Testis (tissue), 3 donors: ENCODE measurements around the gene C6orf132. TPM values are rescaled to one million over a fixed set of nuclear protein-coding genes. Genes with fewer than 3 reads are reported as not detected.

Source experiments
- DNase-seq: peaks from one replicate; pipeline ENCODE4 v3.0.0-alpha.2; 2019
- H3K27ac ChIP-seq, 2 donors: fragments of 200-600 bp; sonication (generic); one replicate each; pipeline ENCODE4 v1.5.1; 2019
- H3K27me3 ChIP-seq: fragments of 200-600 bp; sonication (generic); one replicate; pipeline ENCODE4 v1.5.1; 2019
- H3K36me3 ChIP-seq: fragments of 200-600 bp; sonication (generic); one replicate; pipeline ENCODE4 v1.5.1; 2017; ENCODE audit warnings: low read depth; ENCODE audit errors: missing control alignments
- H3K4me1 ChIP-seq: fragments of 200-600 bp; sonication (generic); one replicate; pipeline ENCODE4 v1.5.1; 2019
- H3K4me3 ChIP-seq, 2 donors: fragments of 200-600 bp; sonication (generic); one replicate each; pipeline ENCODE4 v1.5.1; 2017 to 2019
- H3K9me3 ChIP-seq: fragments of 200-600 bp; sonication (generic); one replicate; pipeline ENCODE4 v1.5.1; 2017
- POLR2A ChIP-seq: fragments of 450-650 bp; IDR thresholded peaks from one replicate; pipeline ENCODE4 v1.6.1; 2017; ENCODE audit warnings: antibody characterized with exemption, mild to moderate bottlenecking, moderate library complexity
- WGBS, 2 donors: methylation state at CpG; one replicate each; pipeline ENCODE4 v1.1.5; 2018; 5-methylcytosine and 5-hydroxymethylcytosine counted together
- intact Hi-C: fragments of 100-400 bp; cut with DNase I; formaldehyde crosslinking; loops from one replicate; pipeline ENCODE4 v1.15.1; 2023; ENCODE audit warnings: low total_unique reads
- polyA plus RNA-seq: library from polyadenylated mRNA; stranded (reverse); fragments of 350-450 nt; fragmentation: Illumina TruSeq; extraction: RNeasy Lipid Tissue Mini Kit (QIAGEN cat#74804); gene quantifications from one replicate; pipeline ENCODE4 v1.2.3, GENCODE V29; 2014; ENCODE audit warnings: low read depth, low replicate concordance; ENCODE audit not compliant: insufficient read depth
- total RNA-seq, 2 donors: library from RNA; depleted of rRNA; stranded (reverse); fragments of >200 nt; gene quantifications; one replicate each; pipeline ENCODE4 v1.2.3, GENCODE V29; 2016
- TF ChIP-seq, protein P1 (sequence below), 3 experiments: fragments of 450-650 bp in 2 of 3; fragments of 200-600 bp in 1 of 3; sonication (generic) in 1 of 3; IDR thresholded peaks; one replicate each; pipeline ENCODE4 v1.5.1; 2016 to 2019; ENCODE audit warnings: antibody characterized with exemption in 3 of 3, mild to moderate bottlenecking in 2 of 3, moderate library complexity in 1 of 3

Gene C6orf132
- total and polyA plus RNA-seq, 3 donors from 2014 or later = 1.1 to 2.0 (median 1.3) TPM

DNA sequence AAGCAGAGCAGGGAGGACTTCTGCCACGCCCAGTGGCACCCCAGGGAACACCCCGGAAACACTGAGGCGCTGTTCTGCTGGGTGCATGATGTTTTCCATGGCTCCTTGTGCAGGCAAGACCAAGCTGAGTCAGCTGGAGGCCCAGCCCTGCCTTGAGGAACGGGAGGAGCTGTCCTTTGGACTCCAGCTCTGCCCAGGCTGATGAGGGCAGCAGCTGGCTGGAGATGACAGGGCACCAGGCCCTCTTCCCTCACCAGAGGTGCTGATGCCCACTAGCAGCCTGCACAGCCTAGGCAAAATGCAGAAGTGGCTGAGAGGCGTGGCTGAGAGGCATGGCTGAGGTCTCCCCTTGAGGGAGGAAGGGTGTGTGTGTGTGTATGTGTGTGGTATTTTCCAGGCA lies 2.4 kb downstream of the C6orf132 start:
- Histone ChIP-seq H3K9me3 (no peaks in the 10 kb centered on the region), H3K27ac (no peak overlapping the region)

DNA sequence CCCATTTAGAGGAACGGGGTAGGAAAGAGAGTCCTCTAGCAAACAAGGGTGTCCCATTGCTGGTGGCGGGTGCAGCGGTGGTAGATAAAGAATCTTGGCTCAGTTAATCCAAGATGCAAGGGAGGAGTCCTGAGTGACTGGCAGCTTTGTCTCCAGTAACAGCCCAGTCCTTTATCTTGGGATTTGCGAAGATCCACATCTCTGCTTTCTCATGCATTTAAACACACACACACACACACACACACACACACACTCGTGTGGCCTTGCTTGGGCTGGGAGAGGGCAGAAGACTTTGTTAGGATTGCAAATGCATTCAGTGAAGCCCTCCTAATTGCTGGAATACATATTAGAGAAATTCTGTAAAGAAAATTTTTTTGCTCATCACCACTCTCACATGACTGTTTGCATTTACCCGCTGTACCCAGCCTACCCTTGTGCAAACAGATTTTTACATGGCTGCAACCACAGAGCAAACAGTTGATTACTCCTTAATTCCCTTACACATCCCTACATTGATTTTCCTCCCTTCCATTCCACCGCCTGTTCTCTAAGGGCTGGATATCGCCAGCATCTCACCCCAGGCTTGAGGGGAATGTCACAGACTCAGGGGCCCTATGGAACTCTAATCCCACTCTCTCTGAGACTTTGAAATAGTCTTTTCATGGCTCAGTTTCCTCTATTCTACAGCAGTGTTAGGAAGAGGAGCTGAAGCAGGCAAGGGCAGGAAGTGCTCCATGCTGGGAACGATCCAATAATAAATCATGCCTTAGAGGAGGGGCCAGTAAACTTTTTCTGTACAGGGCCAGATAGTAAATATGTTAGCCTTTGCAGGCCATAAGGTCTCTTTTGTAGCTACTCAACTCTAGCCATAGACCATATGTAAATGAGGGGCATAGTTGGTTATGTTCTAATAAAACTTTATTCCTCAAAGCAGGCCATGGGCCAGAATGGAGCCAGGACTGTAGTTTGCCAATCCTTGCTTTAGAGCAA lies 3.5 kb downstream of the C6orf132 start:
- peaks cover 9% of the 10 kb centered on the region for H3K4me1 ChIP-seq
- H3K4me3 ChIP-seq = no peak overlapping the region
- no peak for DNase-seq
- intact Hi-C loops = no loop called here
- H3K27ac ChIP-seq = no peak overlapping the region
- no peaks in the 10 kb centered on the region for H3K27me3 ChIP-seq
- H3K9me3 ChIP-seq = no peaks in the 10 kb centered on the region
- no peaks in the 10 kb centered on the region for H3K36me3 ChIP-seq
- no peak for TF ChIP-seq POLR2A
- TF ChIP-seq, protein P1, sequence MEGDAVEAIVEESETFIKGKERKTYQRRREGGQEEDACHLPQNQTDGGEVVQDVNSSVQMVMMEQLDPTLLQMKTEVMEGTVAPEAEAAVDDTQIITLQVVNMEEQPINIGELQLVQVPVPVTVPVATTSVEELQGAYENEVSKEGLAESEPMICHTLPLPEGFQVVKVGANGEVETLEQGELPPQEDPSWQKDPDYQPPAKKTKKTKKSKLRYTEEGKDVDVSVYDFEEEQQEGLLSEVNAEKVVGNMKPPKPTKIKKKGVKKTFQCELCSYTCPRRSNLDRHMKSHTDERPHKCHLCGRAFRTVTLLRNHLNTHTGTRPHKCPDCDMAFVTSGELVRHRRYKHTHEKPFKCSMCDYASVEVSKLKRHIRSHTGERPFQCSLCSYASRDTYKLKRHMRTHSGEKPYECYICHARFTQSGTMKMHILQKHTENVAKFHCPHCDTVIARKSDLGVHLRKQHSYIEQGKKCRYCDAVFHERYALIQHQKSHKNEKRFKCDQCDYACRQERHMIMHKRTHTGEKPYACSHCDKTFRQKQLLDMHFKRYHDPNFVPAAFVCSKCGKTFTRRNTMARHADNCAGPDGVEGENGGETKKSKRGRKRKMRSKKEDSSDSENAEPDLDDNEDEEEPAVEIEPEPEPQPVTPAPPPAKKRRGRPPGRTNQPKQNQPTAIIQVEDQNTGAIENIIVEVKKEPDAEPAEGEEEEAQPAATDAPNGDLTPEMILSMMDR (IDR thresholded peaks at IDR 0.05) = no peak
- 85 to 89% methylated on average over 9 of the region's 9 CpGs for WGBS, 2 donors

More for the DNA sequence above, 2.4 kb downstream of the C6orf132 start:
- Histone ChIP-seq H3K4me3 (no peak overlapping the region), H3K36me3 (no peaks in the 10 kb centered on the region), H3K27me3 (no peaks in the 10 kb centered on the region), H3K4me1 (peaks cover 9% of the 10 kb centered on the region)
- 83 to 89% methylated on average over 3 to 4 of the region's 5 CpGs for WGBS, 2 donors
- TF ChIP-seq POLR2A = no peak
- TF ChIP-seq, protein P1 (IDR thresholded peaks at IDR 0.05) = no peak
- intact Hi-C loops = no loop called here
- no peak for DNase-seq

DNA sequence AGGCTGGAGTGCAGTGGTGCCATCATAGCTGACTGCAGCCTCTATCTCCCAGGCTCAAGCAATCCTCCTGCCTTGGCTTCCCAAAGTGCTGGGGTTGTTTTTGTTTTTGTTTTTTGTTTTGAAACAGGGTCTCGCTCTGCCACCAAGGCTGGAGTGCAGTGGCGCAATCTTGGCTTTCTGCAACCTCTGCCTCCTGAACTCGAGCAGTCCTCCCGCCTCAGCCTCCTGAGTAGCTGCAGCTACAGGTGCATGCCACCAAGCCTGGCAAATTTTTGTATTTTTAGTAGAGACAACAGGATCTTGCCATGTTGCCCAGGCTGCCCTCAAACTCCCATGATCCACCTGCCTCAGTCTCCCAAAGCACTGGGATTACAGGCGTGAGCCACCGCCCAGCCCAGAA lies 4.2 kb downstream of the C6orf132 start:
- H3K27ac ChIP-seq = no peak overlapping the region
- peaks cover 9% of the 10 kb centered on the region for H3K4me1 ChIP-seq
- no peaks in the 10 kb centered on the region for H3K27me3 ChIP-seq
- intact Hi-C loops = no loop called here
- H3K4me3 ChIP-seq = no peak overlapping the region
- TF ChIP-seq POLR2A = no peak
- TF ChIP-seq, protein P1 (IDR thresholded peaks at IDR 0.05) = no peak
- H3K9me3 ChIP-seq = no peaks in the 10 kb centered on the region
- WGBS, 2 donors = 98 to 99% methylated on average over 6 of the region's 6 CpGs
- DNase-seq = no peak
- no peaks in the 10 kb centered on the region for H3K36me3 ChIP-seq

DNA sequence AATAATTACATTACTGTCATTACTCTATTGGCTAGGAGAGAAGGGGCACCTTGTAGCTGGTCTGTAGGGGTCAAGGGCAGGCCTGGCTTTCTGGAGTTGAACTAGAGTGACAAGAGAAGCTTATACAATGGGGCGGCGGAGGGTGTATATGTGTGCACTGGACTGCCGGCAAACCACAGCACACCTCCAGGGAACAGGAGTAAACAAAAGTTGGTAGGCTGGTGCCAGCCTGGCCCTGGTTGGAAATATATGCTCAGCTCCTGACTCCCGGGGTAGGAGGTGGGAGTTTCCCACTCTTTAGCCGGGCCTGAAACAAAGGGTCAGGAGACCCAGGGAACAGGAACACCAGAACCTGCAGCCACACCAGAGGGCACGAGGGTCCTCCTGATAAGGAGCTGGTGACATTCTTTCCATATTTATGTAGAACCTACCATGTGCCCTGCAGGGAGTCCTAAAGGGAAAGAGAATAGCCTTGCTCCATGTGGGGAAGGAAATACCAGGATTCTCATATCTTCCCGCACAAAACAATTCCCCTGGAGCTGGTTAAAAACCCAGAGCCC lies 5.1 kb downstream of the C6orf132 start:
- intact Hi-C loops = no loop called here

More for the DNA sequence above, 5.1 kb downstream of the C6orf132 start:
- TF ChIP-seq, protein P1 (IDR thresholded peaks at IDR 0.05) = no peak
- TF ChIP-seq POLR2A = no peak
- H3K27me3 ChIP-seq = no peaks in the 10 kb centered on the region
- WGBS, 2 donors = 72 to 78% methylated on average over 7 of the region's 7 CpGs
- DNase-seq = no peak
- no peaks in the 10 kb centered on the region for H3K9me3 ChIP-seq
- H3K27ac ChIP-seq = no peak overlapping the region
- H3K4me3 ChIP-seq = no peak overlapping the region
- no peaks in the 10 kb centered on the region for H3K36me3 ChIP-seq
- H3K4me1 ChIP-seq = peaks cover 4% of the 10 kb centered on the region
